CD4-positive, alpha-beta memory T cell (primary cell): Measurements from ENCODE around the gene SLC35F1. TPM values are rescaled to one million over a fixed set of nuclear protein-coding genes. Genes with fewer than 3 reads are reported as not detected.

Experiments used
- CTCF ChIA-PET: fragments of 350-600 bp; sonication (Branson Sonifier 250); formaldehyde crosslinking; loops from one replicate; lab custom pipeline; 2021; ENCODE audit warnings: inconsistent platforms; ENCODE audit not compliant: partially characterized antibody; lab: Charles Lee
- POLR2A ChIA-PET: fragments of 350-600 bp; sonication (Branson Sonifier 250); formaldehyde crosslinking; loops from one replicate; lab custom pipeline; 2021; ENCODE audit not compliant: partially characterized antibody; lab: Charles Lee
- DNase-seq, 5 donors: peaks; one replicate each; pipeline versions ENCODE4 v3.0.0 to v3.0.0-alpha.2; 2020 to 2022; ENCODE audit warnings: mixed read lengths in 1 of 5
- H3K27ac ChIP-seq: one replicate; pipeline ENCODE4 v1.7.0; 2013; ENCODE audit warnings: low read depth, low read length
- H3K27me3 ChIP-seq: 2 replicates; pipeline ENCODE4 v1.7.0; 2013; ENCODE audit warnings: mild to moderate bottlenecking, low read length, moderate library complexity; ENCODE audit not compliant: insufficient read depth
- H3K36me3 ChIP-seq: 2 replicates; pipeline ENCODE4 v1.7.0; 2013; ENCODE audit warnings: mild to moderate bottlenecking, low read length, moderate library complexity; ENCODE audit not compliant: insufficient read depth
- H3K4me1 ChIP-seq: 2 replicates; pipeline ENCODE4 v1.7.0; 2013; ENCODE audit warnings: mild to moderate bottlenecking, low read length, moderate library complexity; ENCODE audit not compliant: insufficient read depth
- H3K4me3 ChIP-seq, 2 donors: one replicate each; pipeline ENCODE4 v1.7.0; 2013; ENCODE audit warnings: low read length in 2 of 2, mild to moderate bottlenecking in 1 of 2
- H3K9me3 ChIP-seq, 2 donors: one replicate each; pipeline ENCODE4 v1.7.0; 2013; ENCODE audit warnings: low read length in 2 of 2, control low read depth in 1 of 2; ENCODE audit not compliant: control insufficient read depth in 1 of 2
- H3K27ac Mint-ChIP-seq, 7 donors: one replicate each; pipeline ENCODE4 v1.8.0; 2020 to 2021; ENCODE audit warnings: mixed read lengths in 7 of 7, mild to moderate bottlenecking in 6 of 7, inconsistent platforms in 3 of 7, moderate library complexity in 3 of 7
- H3K27me3 Mint-ChIP-seq, 2 donors: one replicate each; pipeline ENCODE4 v1.8.0; 2020 to 2021; ENCODE audit warnings: mixed read lengths in 2 of 2
- H3K36me3 Mint-ChIP-seq, 2 donors: one replicate each; pipeline ENCODE4 v1.8.0; 2020 to 2021; ENCODE audit warnings: mixed read lengths in 2 of 2, inconsistent platforms in 1 of 2, mild to moderate bottlenecking in 1 of 2
- H3K4me1 Mint-ChIP-seq, 4 donors: one replicate each; pipeline ENCODE4 v1.8.0; 2020 to 2021; ENCODE audit warnings: mixed read lengths in 4 of 4, mild to moderate bottlenecking in 1 of 4
- H3K4me3 Mint-ChIP-seq, 8 donors: one replicate each; pipeline ENCODE4 v1.8.0; 2020 to 2021; ENCODE audit warnings: mixed read lengths in 8 of 8, mild to moderate bottlenecking in 7 of 8, moderate library complexity in 6 of 8, inconsistent platforms in 3 of 8
- H3K9me3 Mint-ChIP-seq, 8 donors: one replicate each; pipeline ENCODE4 v1.8.0; 2020 to 2021; ENCODE audit warnings: mixed read lengths in 8 of 8, mild to moderate bottlenecking in 5 of 8, inconsistent platforms in 3 of 8, moderate library complexity in 1 of 8
- intact Hi-C: fragments of 100-400 bp; cut with micrococcal nuclease; formaldehyde crosslinking; loops from one replicate; pipeline ENCODE4 v1.15.1; 2023
- polyA plus RNA-seq, 2 donors: library from polyadenylated mRNA; unstranded; fragments of 300-500 nt; fragmentation: Illumina TruSeq; gene quantifications; one replicate each; pipeline ENCODE4 v1.2.3, GENCODE V29; 2021
- total RNA-seq, 2 experiments: library from RNA; stranded (reverse); gene quantifications; one replicate each; pipeline ENCODE4 v1.2.3, GENCODE V29; 2021

The SLC35F1 gene
- total and polyA plus RNA-seq, 4 experiments from 2014 or later = not detected

DNA sequence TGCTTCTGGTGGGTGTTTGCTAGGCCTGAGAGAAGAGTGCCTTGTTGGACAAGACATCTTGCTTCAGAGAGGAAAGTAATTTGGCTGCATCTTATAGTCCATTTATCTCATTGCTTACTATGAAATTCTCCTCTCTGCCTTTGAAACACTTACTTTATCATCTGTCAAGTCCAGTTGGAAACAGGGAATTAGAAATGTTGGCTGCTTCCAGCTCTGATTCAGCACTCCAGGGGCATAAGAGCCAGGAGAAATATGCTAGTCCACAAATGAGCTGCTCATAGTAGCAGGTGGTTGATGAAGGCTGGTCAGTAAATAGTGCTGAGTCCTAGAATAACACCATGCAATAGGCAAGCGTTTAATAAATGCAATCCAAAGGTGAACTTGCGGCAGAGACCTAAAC, 227.1 kb downstream of the SLC35F1 start:
- H3K4me1 Mint-ChIP-seq = no peaks in the 10 kb centered on the region
- peaks cover 0 to 4% of the 10 kb centered on the region in 2 donors for H3K27me3 Mint-ChIP-seq
- Histone ChIP-seq H3K27ac (no peak overlapping the region), H3K4me3 (no peak overlapping the region), H3K4me1 (no peaks in the 10 kb centered on the region), H3K27me3 (no peaks in the 10 kb centered on the region), H3K36me3 (no peaks in the 10 kb centered on the region), H3K9me3 (no peaks in the 10 kb centered on the region)
- H3K4me3 Mint-ChIP-seq = no peak overlapping the region
- ChIA-PET POLR2A (no interaction called here), CTCF (no interaction called here)
- peaks cover 0 to 4% (median 0%) of the 10 kb centered on the region in 8 donors for H3K9me3 Mint-ChIP-seq
- intact Hi-C loops = no loop called here
- H3K27ac Mint-ChIP-seq = no peak overlapping the region
- DNase-seq = no peak
- H3K36me3 Mint-ChIP-seq = no peaks in the 10 kb centered on the region

DNA sequence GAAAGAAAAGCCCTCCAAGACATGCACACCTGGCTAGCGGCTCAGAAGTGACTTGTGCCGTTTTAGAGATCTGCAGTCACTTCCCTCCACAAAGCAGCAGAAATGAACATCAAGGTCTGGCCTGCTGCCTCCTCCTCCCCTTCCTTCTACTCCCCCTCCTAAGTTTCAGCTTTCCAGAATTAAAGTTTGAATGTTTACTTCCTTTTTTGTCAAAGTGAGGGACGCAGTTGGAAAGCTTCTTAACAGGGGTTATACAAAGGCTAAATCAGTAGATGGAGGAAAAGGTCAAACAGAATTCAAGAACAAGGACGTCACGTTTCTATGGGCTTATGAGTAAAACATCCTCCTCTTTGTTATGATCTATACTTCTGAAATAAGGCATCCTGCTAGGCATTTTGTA, 227.7 kb downstream of the SLC35F1 start:
- no peak for DNase-seq
- no peaks in the 10 kb centered on the region for H3K36me3 ChIP-seq
- no peaks in the 10 kb centered on the region for H3K9me3 ChIP-seq
- Mint-ChIP-seq H3K27me3 (peaks cover 0 to 4% of the 10 kb centered on the region in 2 donors), H3K4me1 (no peaks in the 10 kb centered on the region), H3K36me3 (no peaks in the 10 kb centered on the region), H3K27ac (no peak overlapping the region), H3K9me3 (peaks cover 0 to 4% (median 0%) of the 10 kb centered on the region in 8 donors), H3K4me3 (no peak overlapping the region)
- ChIA-PET CTCF (no interaction called here), POLR2A (no interaction called here)
- H3K4me3 ChIP-seq = no peak overlapping the region
- H3K27ac ChIP-seq = no peak overlapping the region
- no peaks in the 10 kb centered on the region for H3K27me3 ChIP-seq
- intact Hi-C loops = no loop called here
- H3K4me1 ChIP-seq = no peaks in the 10 kb centered on the region

DNA sequence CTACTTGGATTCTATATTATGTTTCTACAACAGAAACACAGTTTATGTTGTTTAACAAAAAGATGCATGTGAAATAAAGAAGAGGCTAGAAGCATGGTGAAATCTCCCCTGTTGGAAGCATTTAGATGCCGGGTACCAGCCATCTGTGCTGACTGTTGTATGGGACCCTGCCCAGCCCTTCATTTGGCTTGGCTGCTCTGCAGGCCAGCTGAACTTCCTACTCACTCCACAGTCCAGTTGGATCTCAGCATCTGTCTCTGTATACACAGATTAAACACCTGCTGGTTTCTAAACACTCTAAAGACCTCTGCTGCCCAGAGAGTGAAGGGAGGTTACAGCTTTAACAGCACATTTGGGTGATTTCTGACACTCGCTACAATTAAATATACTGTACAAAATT, 228.3 kb downstream of the SLC35F1 start:
- H3K27me3 ChIP-seq = no peaks in the 10 kb centered on the region

DNA sequence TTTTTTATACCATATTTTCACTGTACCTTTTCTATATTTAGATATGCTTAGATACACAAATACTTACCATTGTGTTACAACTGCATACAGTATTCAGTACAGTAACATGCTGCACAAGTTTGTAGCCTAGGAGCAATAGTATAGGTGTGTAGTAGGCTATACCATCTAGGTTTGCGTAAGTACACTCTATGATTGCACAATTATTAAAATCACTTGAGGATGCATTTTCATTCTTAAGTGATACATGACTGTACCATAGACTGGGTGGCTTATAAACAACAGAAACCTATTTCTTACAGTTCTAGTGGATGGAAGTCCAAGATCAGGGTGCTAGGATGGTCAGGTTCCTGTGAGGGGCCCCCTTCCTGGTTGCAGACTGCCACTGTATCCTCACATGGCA, 234.1 kb downstream of the SLC35F1 start:
- Histone ChIP-seq H3K27me3 (no peaks in the 10 kb centered on the region), H3K36me3 (no peaks in the 10 kb centered on the region), H3K27ac (no peak overlapping the region), H3K4me1 (no peaks in the 10 kb centered on the region), H3K9me3 (no peaks in the 10 kb centered on the region), H3K4me3 (no peak overlapping the region)
- Mint-ChIP-seq H3K27ac (no peak overlapping the region), H3K4me1 (no peaks in the 10 kb centered on the region), H3K9me3 (peaks cover 0 to 4% (median 0%) of the 10 kb centered on the region in 8 donors), H3K36me3 (no peaks in the 10 kb centered on the region), H3K4me3 (no peak overlapping the region), H3K27me3 (peaks cover 5 to 9% of the 10 kb centered on the region in 2 donors)
- DNase-seq = no peak
- ChIA-PET POLR2A (no interaction called here), CTCF (no interaction called here)
- intact Hi-C loops = no loop called here

More for the DNA sequence above, 228.3 kb downstream of the SLC35F1 start:
- no peak for DNase-seq
- Mint-ChIP-seq H3K27me3 (peaks cover 2 to 4% of the 10 kb centered on the region in 2 donors), H3K27ac (no peak overlapping the region), H3K9me3 (peaks cover 0 to 4% (median 0%) of the 10 kb centered on the region in 8 donors), H3K36me3 (no peaks in the 10 kb centered on the region), H3K4me3 (no peak overlapping the region), H3K4me1 (no peaks in the 10 kb centered on the region)
- intact Hi-C loops = no loop called here
- Histone ChIP-seq H3K4me1 (no peaks in the 10 kb centered on the region), H3K27ac (no peak overlapping the region), H3K9me3 (no peaks in the 10 kb centered on the region), H3K36me3 (no peaks in the 10 kb centered on the region), H3K4me3 (no peak overlapping the region)
- ChIA-PET CTCF (no interaction called here), POLR2A (no interaction called here)

DNA sequence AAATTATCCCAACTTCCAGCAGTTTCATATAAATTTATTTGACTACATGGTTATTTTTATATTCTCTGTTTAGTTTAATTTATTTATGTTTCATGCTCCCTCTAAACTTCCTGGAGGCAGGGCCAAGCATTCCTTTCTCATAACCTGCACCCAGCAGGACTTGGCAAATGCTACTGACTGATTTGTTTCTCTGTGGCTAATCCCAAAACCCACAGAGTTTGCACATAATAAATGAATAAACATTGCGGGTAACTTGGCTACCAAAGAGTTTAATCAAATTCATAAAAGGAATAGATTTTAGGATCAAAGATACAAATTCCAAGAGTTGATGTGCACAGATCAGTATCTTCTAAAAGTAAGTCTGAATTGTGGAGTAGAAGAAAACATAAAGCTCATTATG, 239.5 kb downstream of the SLC35F1 start:
- H3K4me1 ChIP-seq = no peaks in the 10 kb centered on the region
- no peak overlapping the region for H3K4me3 ChIP-seq
- peaks cover 4 to 10% of the 10 kb centered on the region in 2 donors for H3K27me3 Mint-ChIP-seq
- intact Hi-C loops = no loop called here
- peaks cover 0 to 2% (median 0%) of the 10 kb centered on the region in 4 donors for H3K4me1 Mint-ChIP-seq
- H3K4me3 Mint-ChIP-seq = no peak overlapping the region
- H3K9me3 Mint-ChIP-seq = peaks cover 0 to 4% (median 0%) of the 10 kb centered on the region in 8 donors
- no peak overlapping the region for H3K27ac Mint-ChIP-seq
- H3K36me3 ChIP-seq = no peaks in the 10 kb centered on the region
- H3K36me3 Mint-ChIP-seq = no peaks in the 10 kb centered on the region
- DNase-seq = no peak
- CTCF ChIA-PET = no interaction called here
- no peaks in the 10 kb centered on the region for H3K9me3 ChIP-seq
- no peaks in the 10 kb centered on the region for H3K27me3 ChIP-seq
- POLR2A ChIA-PET = no interaction called here
- no peak overlapping the region for H3K27ac ChIP-seq

DNA sequence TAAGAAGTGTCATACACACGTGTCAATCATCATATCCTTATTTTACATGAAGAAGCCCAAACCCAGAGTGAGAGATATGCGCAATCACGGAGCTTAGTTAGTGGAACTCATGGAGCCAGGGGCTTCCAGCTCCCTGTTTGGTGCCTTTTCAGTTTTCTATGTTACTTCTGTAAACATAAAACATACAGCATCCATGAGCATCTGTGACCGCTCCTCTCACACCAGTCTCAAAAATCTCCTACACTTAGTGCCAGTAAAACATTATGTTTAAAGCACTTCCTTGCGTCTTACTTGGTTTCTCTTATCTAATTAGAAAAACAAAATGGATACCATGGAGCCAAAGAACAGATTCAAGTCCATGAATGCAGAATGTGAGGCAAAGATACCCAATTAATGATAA, 240.4 kb downstream of the SLC35F1 start:
- H3K4me3 ChIP-seq = no peak overlapping the region
- H3K27me3 ChIP-seq = no peaks in the 10 kb centered on the region
- Mint-ChIP-seq H3K9me3 (peaks cover 0 to 4% (median 0%) of the 10 kb centered on the region in 8 donors), H3K27me3 (peaks cover 4 to 9% of the 10 kb centered on the region in 2 donors), H3K27ac (no peak overlapping the region), H3K4me1 (peaks cover 0 to 2% (median 0%) of the 10 kb centered on the region in 4 donors), H3K4me3 (no peak overlapping the region), H3K36me3 (no peaks in the 10 kb centered on the region)
- H3K36me3 ChIP-seq = no peaks in the 10 kb centered on the region
- no peaks in the 10 kb centered on the region for H3K9me3 ChIP-seq
- ChIA-PET CTCF (no interaction called here), POLR2A (no interaction called here)
- intact Hi-C loops = no loop called here
- no peak overlapping the region for H3K27ac ChIP-seq
- H3K4me1 ChIP-seq = no peaks in the 10 kb centered on the region
- no peak for DNase-seq

DNA sequence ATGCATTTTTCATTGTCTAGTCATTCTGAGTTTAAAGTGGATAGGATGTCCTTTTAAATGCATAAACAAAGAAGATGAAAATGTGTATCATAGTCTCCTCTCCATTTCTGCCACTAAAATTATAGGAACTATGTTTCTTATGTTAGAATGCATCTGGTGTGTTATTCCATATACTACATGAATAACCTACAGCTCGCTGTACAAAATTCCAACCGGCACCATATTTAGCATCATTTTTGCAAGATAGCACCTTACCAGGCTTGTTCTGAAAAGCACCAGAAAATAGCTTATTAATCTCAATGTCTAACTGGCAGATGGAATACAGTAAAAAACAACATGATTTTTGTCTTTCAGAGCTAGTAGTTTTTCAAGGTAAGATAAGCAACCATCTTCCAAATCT, 241.5 kb downstream of the SLC35F1 start:
- no peak overlapping the region for H3K27ac ChIP-seq
- ChIA-PET POLR2A (no interaction called here), CTCF (no interaction called here)
- Mint-ChIP-seq H3K4me1 (peaks cover 0 to 2% (median 0%) of the 10 kb centered on the region in 4 donors), H3K27me3 (peaks cover 3 to 6% of the 10 kb centered on the region in 2 donors), H3K27ac (no peak overlapping the region), H3K9me3 (peaks cover 0 to 4% (median 0%) of the 10 kb centered on the region in 8 donors), H3K4me3 (no peak overlapping the region), H3K36me3 (no peaks in the 10 kb centered on the region)
- no peak for DNase-seq
- no peaks in the 10 kb centered on the region for H3K9me3 ChIP-seq
- intact Hi-C loops = no loop called here
- H3K4me3 ChIP-seq = no peak overlapping the region
- no peaks in the 10 kb centered on the region for H3K36me3 ChIP-seq
- no peaks in the 10 kb centered on the region for H3K27me3 ChIP-seq
- no peaks in the 10 kb centered on the region for H3K4me1 ChIP-seq

DNA sequence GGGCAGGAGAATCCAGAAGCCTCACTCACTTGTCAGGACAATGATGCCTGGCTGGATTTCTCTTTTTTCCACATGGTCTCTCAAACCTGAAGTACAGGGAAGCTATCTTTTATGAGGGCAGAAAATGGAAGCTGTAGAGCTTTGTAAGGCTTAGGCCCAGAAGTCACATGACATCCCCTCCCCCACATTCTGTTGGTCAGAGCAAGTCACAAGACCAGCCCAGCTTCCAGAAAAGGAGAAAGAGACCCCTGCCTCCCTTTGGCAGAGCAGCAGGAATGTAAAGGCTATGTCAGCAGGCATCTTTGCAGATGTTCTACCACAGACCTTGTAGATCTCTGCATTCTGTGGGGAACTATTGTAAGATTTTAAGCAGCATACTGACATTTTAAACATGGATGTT, 245.5 kb downstream of the SLC35F1 start:
- Mint-ChIP-seq H3K27me3 (peaks cover 0 to 8% of the 10 kb centered on the region in 2 donors), H3K4me3 (no peak overlapping the region), H3K4me1 (peaks cover 0 to 2% (median 0%) of the 10 kb centered on the region in 4 donors), H3K36me3 (no peaks in the 10 kb centered on the region), H3K27ac (no peak overlapping the region), H3K9me3 (peaks cover 0 to 2% (median 0%) of the 10 kb centered on the region in 8 donors)
- ChIA-PET POLR2A (no interaction called here), CTCF (no interaction called here)
- Histone ChIP-seq H3K27me3 (no peaks in the 10 kb centered on the region), H3K4me3 (no peak overlapping the region), H3K4me1 (no peaks in the 10 kb centered on the region), H3K9me3 (no peaks in the 10 kb centered on the region), H3K36me3 (no peaks in the 10 kb centered on the region), H3K27ac (no peak overlapping the region)
- DNase-seq = no peak
- intact Hi-C loops = no loop called here
